Cardiac muscle cell (in vitro differentiated cells and primary cell): Measurements from ENCODE around the gene RERG. TPM values are rescaled to one million over a fixed set of nuclear protein-coding genes. Genes with fewer than 3 reads are reported as not detected.

Experiments
- DNase-seq, 2 donors: peaks; one replicate each; pipeline versions ENCODE4 v3.0.0 to v3.0.0-alpha.2; 2010 to 2017; ENCODE audit warnings: low read depth in 1 of 2, low spot score in 1 of 2
- H3K27ac ChIP-seq: fragments of 200-600 bp; sonication (generic); 2 replicates; pipeline ENCODE4 v1.5.1; 2016
- H3K27me3 ChIP-seq: fragments of 200-600 bp; sonication (generic); 2 replicates; pipeline ENCODE4 v1.6.0; 2016; ENCODE audit warnings: control low read depth
- H3K36me3 ChIP-seq: fragments of 200-600 bp; sonication (generic); 2 replicates; pipeline ENCODE4 v1.5.1; 2016; ENCODE audit warnings: control low read depth
- H3K4me1 ChIP-seq: fragments of 200-600 bp; sonication (generic); 2 replicates; pipeline ENCODE4 v1.8.1; 2017; ENCODE audit warnings: low read depth, mild to moderate bottlenecking, mixed run types
- H3K4me3 ChIP-seq: fragments of 200-600 bp; sonication (generic); 2 replicates; pipeline ENCODE4 v1.5.1; 2016; ENCODE audit warnings: mild to moderate bottlenecking
- H3K9me3 ChIP-seq: fragments of 200-600 bp; sonication (generic); 2 replicates; pipeline ENCODE4 v1.5.1; 2017; ENCODE audit warnings: low read depth, mild to moderate bottlenecking, control low read depth
- polyA plus RNA-seq: library from polyadenylated mRNA; unstranded; fragments of >200 nt; fragmentation: Nextera tagmentation; extraction: Ambion mirVana; gene quantifications from 2 replicates; pipeline ENCODE4 v1.2.1, GENCODE V29; 2016
- total RNA-seq: library from RNA; depleted of rRNA; stranded (reverse); fragments of >200 nt; gene quantifications from 2 replicates; pipeline ENCODE4 v1.2.3, GENCODE V29; 2016
- TF ChIP-seq, protein P1 (sequence below): IDR thresholded peaks from 2 replicates; pipeline ENCODE4 v1.5.1; 2012; ENCODE audit warnings: low read depth, mild to moderate bottlenecking, low read length

The RERG gene
- total and polyA plus RNA-seq, 2 experiments from 2014 or later = 6.5 to 14.8 TPM

DNA sequence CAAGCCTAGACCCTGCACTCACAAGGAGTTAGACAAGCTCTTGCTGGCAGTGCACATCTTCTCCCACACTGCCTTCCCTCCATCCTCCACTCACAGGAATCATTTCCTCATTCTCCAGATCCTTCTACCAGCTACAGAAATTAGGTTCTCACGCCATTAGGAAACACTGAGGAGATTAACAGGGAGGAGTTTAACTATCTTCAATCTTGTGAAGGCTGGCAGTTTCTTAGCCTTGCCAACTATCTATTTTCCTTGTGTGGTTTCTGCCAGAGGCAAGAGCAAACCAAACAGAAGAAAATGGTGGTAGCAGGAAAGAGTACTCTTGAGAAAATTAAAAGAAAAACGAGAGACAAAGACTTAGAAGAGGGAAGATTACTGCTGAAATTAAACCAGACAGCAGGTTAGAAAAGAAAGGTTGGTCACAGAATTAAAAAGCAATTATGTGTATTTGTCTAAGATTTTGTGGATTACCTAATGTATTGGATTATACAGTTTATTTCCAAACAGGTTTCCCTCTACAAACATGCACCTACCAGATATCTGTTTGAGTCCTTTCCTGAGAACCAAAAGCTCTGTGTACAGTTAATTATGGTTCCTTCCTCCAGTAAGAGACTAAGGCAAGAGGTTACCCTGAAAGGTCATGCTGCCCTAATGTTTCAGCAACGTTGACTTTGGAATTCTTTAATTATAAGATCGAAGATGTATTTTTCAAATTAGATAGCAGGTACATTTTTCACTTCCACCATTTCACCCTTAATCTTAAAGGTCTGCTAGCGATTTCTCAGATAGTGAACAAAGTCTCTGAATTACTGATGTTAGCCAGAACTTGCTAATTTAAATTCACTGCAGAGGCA is 5.0 kb downstream of the RERG start:
- no peaks in the 10 kb centered on the region for H3K27me3 ChIP-seq
- TF ChIP-seq, protein P1, sequence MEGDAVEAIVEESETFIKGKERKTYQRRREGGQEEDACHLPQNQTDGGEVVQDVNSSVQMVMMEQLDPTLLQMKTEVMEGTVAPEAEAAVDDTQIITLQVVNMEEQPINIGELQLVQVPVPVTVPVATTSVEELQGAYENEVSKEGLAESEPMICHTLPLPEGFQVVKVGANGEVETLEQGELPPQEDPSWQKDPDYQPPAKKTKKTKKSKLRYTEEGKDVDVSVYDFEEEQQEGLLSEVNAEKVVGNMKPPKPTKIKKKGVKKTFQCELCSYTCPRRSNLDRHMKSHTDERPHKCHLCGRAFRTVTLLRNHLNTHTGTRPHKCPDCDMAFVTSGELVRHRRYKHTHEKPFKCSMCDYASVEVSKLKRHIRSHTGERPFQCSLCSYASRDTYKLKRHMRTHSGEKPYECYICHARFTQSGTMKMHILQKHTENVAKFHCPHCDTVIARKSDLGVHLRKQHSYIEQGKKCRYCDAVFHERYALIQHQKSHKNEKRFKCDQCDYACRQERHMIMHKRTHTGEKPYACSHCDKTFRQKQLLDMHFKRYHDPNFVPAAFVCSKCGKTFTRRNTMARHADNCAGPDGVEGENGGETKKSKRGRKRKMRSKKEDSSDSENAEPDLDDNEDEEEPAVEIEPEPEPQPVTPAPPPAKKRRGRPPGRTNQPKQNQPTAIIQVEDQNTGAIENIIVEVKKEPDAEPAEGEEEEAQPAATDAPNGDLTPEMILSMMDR = no peak
- no peaks in the 10 kb centered on the region for H3K9me3 ChIP-seq
- no peak overlapping the region for H3K27ac ChIP-seq
- no peak for DNase-seq
- peaks cover 17% of the 10 kb centered on the region for H3K4me1 ChIP-seq
- H3K36me3 ChIP-seq = no peaks in the 10 kb centered on the region
- H3K4me3 ChIP-seq = no peak overlapping the region

GRCh38 chr12:15214851-15215601 is 6.2 kb downstream of the RERG start:
- H3K4me3 ChIP-seq = no peak overlapping the region
- H3K9me3 ChIP-seq = no peaks in the 10 kb centered on the region
- H3K4me1 ChIP-seq = peaks cover 9% of the 10 kb centered on the region
- H3K36me3 ChIP-seq = no peaks in the 10 kb centered on the region
- no peaks in the 10 kb centered on the region for H3K27me3 ChIP-seq
- H3K27ac ChIP-seq = no peak overlapping the region
- no peak for DNase-seq
- TF ChIP-seq, protein P1 = no peak

DNA sequence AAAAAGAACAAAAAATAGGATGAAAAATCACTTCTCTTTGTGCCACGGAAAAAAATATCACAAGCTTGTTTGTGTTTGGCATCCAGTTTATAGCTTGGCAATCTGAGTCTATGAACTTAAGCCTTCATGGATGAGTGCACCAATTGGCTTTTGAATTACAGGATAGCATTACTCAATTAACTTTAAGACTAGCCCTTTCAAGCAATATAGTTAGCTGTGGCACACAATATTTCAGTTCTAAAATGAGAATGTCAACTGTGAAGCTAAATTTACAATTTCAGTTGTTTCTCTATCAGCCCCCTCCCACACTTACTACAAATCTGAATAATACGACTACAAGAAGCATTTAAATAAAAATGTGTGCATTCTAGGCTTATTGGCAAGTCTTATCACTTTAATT is 8.3 kb downstream of the RERG start:
- Histone ChIP-seq H3K4me3 (no peak overlapping the region), H3K4me1 (peaks cover 8% of the 10 kb centered on the region), H3K36me3 (no peaks in the 10 kb centered on the region), H3K9me3 (no peaks in the 10 kb centered on the region), H3K27ac (peak overlapping the region; percentile 49), H3K27me3 (no peaks in the 10 kb centered on the region)
- DNase-seq = no peak
- TF ChIP-seq, protein P1 = no peak

GRCh38 chr12:15209782-15210181 is 11.4 kb downstream of the RERG start:
- TF ChIP-seq, protein P1 = no peak
- Histone ChIP-seq H3K27me3 (no peaks in the 10 kb centered on the region), H3K36me3 (no peaks in the 10 kb centered on the region), H3K4me1 (peaks cover 8% of the 10 kb centered on the region), H3K27ac (no peak overlapping the region), H3K4me3 (no peak overlapping the region), H3K9me3 (no peaks in the 10 kb centered on the region)
- DNase-seq = peak in 1 of 2 donors; percentile 83

DNA sequence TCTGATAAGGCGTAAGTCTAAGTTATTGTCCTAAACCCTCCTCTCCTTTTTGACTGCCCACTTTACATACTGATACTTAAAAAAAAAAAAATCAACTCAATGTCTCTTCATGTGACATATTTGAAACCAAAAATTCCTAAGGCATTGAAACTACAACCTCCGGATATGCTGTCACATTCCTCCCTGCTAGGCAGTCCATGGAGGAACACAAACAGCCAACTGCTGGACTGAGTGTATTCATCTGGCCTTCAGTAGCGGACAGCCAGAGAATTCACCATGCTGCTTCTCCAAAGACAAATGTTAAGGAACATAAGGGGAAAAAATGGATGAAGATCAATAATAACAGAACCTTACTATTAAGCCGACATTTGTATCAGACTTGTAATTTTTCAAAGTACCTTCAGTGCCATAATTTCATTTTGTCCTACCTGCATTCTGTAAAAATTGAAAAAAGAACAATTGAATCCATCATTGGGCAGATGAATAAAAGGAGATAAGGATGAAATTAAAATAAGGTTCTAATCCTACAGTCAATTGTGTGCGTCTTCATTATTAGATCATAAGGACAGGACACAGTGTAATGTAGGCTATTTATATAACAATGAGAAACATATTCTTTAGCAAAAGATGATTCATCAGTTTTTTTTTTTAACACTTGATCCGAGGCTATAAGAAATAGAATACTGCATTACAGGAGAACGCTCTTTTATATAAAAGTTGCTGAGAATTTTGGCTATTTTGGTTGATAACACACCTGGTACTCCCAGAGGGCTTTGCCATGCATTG is 12.2 kb downstream of the RERG start:
- DNase-seq = peak in 1 of 2 donors; percentile 79
- Histone ChIP-seq H3K27me3 (no peaks in the 10 kb centered on the region), H3K4me1 (peaks cover 8% of the 10 kb centered on the region), H3K4me3 (no peak overlapping the region), H3K36me3 (no peaks in the 10 kb centered on the region), H3K9me3 (no peaks in the 10 kb centered on the region), H3K27ac (no peak overlapping the region)
- TF ChIP-seq, protein P1 = no peak
